Measurements from ENCODE around the gene EPHX1. TPM values are rescaled to one million over a fixed set of nuclear protein-coding genes. Genes with fewer than 3 reads are reported as not detected.

The EPHX1 gene
- total RNA-seq, 1 donor from 2014 or later = 76.0 TPM

DNA sequence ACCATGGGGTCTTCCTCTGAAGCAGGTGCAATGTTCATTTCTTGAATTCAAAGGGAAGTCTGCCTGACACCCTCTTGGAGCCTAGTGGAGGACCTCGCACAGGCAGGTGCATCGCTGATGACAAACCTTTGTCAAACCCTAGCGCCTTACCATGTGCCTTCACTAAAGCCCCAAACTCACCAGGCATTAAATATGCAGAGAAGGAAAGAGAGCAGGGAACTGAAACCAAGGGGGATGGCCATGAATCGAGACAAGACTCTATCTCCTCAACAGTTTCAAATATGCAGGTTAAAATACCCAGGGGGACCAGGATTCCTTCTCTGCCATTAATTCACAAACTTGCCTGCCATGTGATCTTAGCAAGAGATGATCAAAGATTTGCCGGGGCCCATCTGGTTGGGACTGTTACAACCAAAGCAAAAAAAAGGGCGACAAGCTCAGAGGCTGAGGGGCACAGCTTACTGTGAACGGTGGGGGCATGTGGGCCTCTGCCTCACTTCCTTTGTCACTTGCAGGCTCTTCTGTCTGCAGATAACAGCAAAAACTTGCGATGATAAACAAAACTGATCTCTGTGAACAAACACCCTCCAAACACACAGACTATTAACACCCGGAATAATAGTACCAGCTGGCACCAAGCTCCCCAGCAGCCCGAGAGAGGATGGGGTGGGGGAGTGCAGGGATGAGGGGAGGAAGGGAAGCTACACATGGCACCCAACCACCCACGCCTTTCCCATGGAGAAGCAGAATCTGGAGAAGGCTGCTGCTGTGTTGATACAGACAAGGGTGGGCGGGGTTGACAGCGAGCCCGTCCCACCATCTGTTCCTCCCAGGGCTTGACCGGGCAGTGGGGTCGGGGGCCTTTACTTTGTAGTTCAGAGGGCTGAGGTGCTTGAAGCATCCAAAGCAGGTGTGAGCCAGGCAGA is 38.4 kb downstream of the EPHX1 start:
- DNase-seq (ENCODE audit: missing footprints) = no peak
- no peak for ATAC-seq
- intact Hi-C loops (cut with DNase I) = loop anchor here (5.0 kb wide), 1 partner anchor 64 kb away; no protein-coding TSS in a partner anchor

DNA sequence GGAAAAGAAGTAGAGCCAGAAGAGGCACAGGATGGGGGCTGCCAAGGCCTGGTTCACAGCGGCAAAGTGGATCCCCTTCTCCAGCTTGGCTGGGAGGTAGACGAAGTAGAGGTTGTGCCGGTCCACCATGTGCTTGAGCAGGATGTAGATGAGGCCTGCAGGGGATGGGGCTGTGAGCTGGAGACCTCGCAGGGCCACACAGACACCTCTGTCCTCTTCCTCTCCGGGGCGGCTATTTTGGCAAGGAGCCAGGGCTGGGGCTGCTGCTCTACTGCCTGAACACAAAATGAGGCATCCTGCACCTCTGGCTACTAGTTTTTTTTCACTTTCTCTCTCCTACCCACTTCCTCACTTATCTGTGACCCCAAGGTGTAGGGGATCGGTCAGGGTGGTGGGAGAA is 40.0 kb downstream of the EPHX1 start:
- DNase-seq (ENCODE audit: missing footprints) = no peak
- intact Hi-C loops (cut with DNase I) = loop anchor here (5.0 kb wide), 1 partner anchor 62 kb away; no protein-coding TSS in a partner anchor

DNA sequence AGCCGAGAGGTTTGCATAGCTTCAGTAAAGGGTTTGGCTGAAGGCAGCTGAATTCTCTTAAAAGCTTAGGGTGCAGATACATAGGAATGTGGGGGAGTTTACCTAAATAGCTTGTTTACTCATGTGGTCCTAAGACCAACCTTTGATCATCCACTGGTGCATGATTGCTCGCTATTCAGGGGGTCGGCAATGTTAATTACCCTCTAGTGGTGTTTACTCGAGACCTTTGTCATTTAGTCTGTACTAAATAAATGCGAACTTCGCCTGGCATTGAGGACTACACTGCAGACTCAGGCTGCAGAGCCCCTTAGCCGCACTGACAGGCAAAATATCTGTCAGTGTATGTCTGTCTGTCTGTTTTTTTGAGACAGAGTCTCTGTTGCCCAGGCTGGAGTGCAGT is 40.4 kb downstream of the EPHX1 start:
- no peak for DNase-seq (ENCODE audit: missing footprints)
- intact Hi-C loops (cut with DNase I) = no loop called here
- no peak for ATAC-seq

More for the DNA sequence above, 40.0 kb downstream of the EPHX1 start:
- no peak for ATAC-seq

DNA sequence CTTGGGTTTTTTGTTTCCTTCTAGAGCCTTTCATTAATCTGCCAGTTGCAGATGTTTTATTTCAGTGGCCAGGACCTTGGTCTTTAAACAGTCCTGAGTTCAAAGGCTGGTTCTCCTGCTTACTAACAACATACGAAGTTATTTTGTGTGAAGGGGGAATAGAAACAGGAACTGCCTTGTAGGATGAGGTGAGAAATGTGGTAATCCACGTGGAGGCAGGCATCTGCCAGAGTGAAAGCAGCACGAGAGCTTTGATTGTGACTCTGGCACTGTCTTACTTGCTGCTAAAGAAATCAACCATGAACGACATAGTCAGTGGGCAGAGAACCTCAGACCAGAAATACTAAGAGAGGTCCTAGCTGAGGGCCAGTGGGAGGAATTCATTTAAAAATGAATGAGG is 41.9 kb downstream of the EPHX1 start:
- intact Hi-C loops (cut with DNase I) = no loop called here
- ATAC-seq (peak; percentile 11), DNase-seq (ENCODE audit: missing footprints) (no peak)

DNA sequence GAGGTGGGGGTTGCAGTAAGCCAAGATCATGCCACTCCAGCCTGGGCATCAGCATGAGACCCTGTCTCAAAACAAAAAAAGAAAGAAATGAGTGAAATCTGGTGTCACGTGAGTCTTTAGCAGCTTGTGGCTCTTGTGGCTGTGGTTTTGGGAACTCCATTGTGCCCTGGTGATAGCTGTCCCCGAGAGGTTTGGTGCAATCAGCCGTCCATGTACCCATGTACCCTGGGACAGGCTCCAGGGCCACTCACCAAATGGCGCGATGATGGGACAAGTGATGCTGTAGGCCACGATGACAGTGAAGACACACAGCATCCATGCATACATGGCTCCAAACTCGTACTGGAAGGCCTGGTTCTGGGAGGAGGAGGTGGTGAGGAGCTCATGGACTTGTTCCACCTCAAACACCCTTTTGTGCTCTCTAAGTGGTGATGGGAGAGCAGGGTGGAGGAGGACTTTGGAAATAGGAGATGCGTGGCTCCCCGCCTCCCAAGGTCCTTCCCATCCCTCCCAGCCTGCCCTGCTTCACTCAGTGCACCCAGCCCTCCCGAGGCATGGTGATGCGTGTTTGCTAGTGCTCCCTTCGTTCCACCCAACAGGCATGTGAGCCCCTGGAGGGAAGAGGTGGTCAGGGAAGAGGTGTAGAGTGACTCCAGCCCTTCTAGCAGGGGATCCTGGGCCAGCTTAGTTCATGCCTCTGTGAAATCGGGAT is 42.6 kb downstream of the EPHX1 start:
- intact Hi-C loops (cut with DNase I) = no loop called here
- DNase-seq (ENCODE audit: missing footprints) (no peak), ATAC-seq (no peak)

DNA sequence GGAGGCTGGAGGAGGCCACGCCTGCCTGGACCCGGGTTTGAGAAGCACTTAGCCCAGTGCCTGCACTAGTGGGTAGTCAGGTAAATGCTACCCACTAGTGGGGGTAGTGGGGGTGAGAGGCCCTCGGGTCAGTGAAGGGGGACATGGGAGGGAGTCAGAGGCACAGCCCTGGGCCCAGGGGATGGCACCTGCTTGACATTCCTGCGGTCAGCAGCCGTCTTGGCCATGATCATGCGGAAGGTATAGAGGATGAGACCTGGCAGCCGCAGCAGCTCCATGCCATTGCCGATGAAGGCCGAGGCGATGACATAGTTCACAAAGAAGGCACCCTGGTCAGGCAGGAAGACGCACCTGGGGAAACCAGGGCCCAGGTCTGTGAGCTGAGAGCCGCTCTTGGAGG is 43.5 kb downstream of the EPHX1 start:
- DNase-seq (ENCODE audit: missing footprints) = no peak

DNA sequence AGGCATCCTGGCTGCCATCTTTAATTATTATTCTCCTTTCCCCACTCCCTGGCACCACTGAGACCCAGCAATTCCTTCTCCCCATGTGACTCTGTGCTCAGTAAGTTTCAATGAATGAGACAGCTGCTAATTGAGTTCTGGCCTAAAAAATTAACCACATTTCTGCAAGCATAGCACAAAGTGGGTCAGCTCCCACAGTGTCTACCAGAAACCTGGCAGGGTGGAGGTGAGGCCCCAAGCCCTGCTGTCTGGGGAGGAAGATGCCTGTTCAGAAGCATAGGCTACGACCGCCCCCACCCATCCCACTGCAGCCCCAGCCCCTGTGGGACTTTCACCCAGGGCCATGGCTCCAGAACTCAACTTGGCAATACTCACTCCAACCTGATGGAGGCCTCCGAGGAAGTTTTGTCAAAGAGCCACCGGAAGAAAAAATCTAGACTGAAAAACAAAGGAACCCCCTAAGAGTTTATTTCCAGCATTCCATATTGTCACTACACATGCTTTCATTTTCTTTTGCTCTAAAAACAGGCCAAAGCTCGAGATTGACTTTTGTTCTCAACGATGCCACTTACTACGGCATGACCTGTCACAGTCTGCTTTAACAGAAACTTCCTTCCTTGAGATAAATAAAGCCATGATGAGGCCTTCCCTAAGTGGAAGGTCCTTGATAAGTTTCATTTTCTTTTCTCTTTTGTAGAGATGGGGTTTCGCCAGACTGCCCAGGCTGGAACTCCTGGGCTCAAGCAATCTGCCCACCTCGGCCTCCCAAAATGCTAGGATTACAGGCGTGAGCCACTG is 45.8 kb downstream of the EPHX1 start:
- DNase-seq (ENCODE audit: missing footprints) = no peak
- no peak for ATAC-seq

More for the DNA sequence above, 43.5 kb downstream of the EPHX1 start:
- intact Hi-C loops (cut with DNase I) = no loop called here
- ATAC-seq = no peak

DNA sequence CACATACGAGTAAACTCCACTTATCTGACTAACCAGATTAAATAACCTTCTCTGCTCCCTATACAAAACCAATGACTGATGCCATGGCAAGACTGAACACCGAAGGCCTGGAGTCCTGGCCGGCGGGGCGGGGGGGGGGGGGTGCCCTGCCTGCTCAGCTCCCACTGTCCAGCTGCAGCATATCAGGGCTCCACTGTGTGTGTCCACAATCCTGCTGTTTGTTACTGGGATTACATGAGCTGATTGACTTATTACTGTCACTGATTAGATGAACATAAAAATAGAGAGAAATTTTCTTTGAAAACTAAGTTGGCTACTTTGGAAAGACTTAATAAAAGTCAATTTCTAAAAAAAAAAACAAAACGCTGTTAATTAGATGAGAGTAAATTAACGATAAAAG is 47.3 kb downstream of the EPHX1 start:
- intact Hi-C loops (cut with DNase I) = no loop called here
- ATAC-seq (no peak), DNase-seq (ENCODE audit: missing footprints) (no peak)

More for the DNA sequence above, 45.8 kb downstream of the EPHX1 start:
- intact Hi-C loops (cut with DNase I) = no loop called here

DNA sequence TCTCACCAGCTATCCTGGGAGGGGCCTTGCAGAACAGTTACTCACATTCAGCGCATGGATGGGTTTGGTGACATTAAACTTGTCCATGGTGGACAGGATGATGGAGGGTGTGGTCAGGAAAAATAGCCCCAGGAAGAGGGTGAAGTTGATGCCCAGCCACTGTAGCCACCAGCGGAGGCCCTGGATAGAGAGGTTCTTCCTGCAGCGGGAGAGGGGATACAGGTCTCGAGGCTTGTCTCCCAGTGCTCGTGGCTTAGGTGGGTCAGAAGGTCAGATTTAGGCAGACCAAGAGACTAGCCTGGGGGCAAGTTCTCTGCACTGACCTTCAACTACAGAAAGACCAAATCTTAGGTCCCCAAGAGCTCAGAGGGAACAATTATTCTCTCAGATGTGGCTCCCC is 49.2 kb downstream of the EPHX1 start:
- DNase-seq (ENCODE audit: missing footprints) = no peak
- no peak for ATAC-seq
- intact Hi-C loops (cut with DNase I) = no loop called here

DNA sequence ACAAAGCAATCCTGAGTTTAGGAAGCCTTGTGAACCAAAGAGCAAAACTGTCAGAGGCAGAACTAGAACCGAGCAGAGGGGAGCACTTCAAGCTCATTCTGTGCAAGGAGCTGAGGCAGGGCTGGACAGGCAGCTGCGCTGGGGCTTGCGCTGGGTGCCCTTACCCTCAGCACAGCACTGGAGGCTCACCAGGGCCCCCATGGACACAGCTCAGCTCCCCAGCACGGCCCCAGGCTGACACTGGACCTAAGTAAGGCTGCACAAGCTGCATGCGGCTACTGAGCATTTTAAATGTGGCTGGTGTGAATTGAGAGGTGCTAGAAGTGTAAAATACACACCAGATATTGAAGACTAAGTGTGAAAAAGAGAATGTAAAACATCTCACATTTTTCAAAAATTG is 50.2 kb downstream of the EPHX1 start:
- no peak for ATAC-seq

DNA sequence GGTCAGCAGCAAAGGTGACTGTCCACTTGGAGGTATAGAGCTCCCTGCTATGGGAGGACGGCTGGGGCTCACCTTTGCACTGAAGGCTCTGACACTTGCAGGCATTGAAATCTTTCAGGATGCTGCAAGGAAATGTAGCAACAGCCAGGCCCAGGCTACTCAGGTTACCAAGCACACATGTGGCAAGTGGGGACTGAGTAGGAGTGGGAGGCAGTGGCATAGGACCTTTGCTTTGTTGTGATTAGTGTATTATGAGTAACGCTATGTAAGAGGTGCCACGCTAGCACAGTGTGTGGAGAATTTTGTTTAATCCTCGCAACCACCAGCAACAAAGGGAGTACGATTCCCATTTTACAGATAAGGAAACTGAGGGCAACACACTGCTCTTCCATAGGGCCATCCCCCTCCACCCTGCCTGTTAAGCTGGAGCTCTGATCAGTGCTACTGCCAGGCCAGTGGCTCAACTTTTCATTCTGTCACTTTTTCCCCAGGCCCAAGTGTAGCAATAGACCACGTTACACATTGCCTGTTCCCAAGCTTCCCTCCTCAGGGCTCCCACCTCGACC is 51.0 kb downstream of the EPHX1 start:
- DNase-seq (ENCODE audit: missing footprints) (no peak), ATAC-seq (no peak)
- intact Hi-C loops (cut with DNase I) = no loop called here

More for the DNA sequence above, 50.2 kb downstream of the EPHX1 start:
- no peak for DNase-seq (ENCODE audit: missing footprints)
- intact Hi-C loops (cut with DNase I) = no loop called here

DNA sequence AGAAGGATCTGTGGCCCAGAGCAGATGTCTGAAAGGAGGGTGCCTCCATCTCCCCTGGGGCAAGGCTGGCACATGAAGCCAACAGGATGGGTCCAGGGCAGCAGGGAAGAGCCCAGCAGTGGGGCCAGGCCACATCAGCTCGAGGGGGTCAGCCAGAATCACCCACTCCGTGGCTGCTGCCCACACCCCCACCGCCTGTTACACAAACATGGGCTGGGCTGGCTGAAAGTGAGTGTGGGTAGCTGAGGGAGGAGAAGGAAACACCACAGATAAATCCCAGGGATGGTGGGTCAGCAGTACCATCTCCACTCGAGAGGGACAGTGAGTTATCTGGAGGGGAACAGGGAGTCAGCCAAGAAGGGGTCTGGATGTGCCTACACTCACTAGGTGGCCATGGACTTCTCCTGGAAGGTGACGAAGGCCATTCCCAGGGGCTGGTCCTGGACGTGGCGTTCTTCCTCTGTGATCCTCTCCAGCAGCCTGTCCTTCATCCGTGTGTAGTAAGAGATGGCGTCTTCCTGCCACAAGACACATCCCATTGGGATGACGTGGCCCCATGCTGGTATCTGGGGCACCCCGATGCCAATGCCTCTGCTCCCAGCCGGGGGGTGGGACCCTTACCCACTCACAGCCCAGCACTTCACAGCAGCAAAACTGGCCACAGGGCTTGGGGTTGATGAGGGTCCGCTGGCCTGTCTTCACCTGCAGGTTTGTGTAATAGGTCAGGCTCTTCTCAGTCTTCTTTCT is 52.1 kb downstream of the EPHX1 start:
- DNase-seq (ENCODE audit: missing footprints) = no peak
- no peak for ATAC-seq

DNA sequence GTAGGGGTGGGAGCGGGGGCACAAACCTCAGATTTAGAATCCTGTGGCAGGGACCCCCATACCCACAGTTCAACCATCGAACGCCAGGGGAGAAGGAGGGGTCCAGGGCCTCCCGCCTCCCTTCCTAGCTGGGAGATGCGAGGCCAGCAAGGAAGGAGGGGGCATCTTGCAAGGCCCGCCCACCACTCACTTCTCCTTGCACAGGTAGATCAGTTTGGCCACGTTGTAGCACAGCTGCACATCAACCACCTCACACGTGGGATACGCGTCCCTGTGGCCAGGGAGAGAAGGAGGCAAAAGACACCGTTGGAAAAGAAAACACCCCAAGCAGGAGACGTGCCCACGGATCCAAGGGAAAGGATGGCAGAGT is 52.6 kb downstream of the EPHX1 start:
- intact Hi-C loops (cut with DNase I) = no loop called here
- DNase-seq (ENCODE audit: missing footprints) (no peak), ATAC-seq (no peak)

More for the DNA sequence above, 52.1 kb downstream of the EPHX1 start:
- intact Hi-C loops (cut with DNase I) = no loop called here

DNA sequence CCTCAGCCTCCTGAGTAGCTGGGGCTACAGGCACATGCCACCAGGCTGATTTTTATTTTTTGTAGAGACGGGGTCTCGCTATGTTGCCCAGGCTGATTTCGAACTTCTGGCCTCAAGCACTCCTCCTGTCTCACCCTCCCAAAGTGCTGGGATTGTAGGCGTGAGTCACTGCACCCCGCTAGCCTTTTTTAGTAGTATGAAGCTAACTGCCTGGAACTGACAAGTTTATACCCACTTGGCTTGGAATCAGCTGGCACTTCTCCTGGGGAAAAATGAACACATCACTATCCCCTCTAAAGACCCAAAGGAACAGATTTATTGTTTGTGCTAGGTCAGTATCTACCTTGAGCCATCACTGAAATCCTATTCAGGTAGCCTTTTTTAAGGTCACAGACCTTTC is 53.2 kb downstream of the EPHX1 start:
- ATAC-seq = no peak
- intact Hi-C loops (cut with DNase I) = no loop called here
- DNase-seq (ENCODE audit: missing footprints) = no peak

DNA sequence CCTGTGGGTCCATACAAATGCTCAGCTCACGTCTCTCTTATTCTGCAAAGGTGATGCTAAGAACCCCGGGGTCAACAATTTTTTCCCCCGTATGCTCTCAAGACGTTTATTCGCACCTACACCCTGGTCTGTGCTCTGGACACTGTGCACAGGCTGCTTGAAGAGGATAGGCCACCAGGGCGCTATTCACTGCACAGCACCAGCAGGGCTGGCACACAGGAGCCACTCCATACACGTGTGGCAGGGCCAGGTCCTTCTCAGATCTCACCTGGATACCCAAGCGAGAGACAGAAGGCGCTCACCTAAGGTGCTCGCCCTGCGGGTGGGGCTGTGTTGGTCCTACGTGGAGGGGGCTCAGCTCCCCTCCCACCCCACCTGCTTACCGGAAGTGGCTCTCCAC is 55.6 kb downstream of the EPHX1 start:
- intact Hi-C loops (cut with DNase I) = no loop called here
- DNase-seq (ENCODE audit: missing footprints) (no peak), ATAC-seq (no peak)

DNA sequence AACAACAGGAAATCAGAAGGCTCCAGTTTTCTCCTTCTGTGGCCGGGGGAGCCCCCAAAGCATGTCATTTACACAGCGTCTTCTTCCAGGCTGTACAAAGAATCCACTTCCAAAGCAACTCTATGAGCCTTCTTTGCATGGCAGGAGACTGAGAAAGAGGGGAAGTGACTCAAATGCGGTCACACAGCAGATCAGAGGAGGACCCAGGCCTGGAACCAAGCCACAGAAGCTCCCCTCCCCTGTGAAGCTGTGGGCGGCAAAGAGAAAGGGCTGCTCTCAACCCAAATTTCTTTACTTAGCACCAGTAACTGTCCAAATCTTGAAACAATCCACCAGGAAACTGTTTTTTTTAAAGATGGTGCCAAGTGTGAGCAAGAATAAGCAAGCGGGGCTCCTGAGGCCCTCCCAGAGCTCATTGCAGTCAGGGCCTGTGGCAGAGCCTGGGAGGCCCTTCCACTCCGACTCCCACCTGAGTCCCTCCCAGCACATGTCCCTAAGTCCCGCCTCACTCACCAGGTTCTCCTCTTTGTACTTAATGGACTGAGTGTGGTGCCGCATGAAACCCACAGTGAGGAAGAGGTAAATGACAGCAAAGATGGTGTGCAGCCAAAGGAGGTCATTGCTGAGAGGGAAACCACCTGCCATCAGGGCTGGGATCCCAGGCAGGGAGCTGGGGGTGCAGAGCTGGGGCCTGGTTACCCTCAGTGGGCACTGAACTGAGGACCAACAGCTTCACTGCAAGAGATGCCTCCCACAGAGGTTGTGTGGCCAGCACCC is 56.3 kb downstream of the EPHX1 start:
- no peak for ATAC-seq
- intact Hi-C loops (cut with DNase I) = no loop called here
- DNase-seq (ENCODE audit: missing footprints) = no peak

DNA sequence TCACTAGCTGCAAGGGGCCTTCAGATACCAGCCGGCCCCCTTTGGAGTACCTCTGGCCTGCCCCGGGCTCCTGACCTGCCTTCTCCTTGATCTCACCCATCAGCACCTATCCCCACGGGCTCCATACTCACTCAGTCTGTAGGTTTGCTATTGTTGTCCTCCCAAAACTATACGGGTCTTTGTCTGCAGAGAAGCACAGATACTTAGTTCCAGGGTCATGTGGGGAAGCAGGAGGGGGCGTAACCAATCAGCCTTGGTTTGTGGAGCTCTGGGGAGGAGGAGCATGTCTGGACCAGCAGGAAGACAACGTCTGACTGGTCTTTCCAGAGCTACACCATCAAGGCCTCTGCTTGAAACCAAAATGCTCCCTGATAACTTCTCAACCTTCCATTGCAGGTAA is 57.1 kb downstream of the EPHX1 start:
- intact Hi-C loops (cut with DNase I) = no loop called here
- ATAC-seq (no peak), DNase-seq (ENCODE audit: missing footprints) (no peak)
